Stimulated activated CD4-positive, alpha-beta T cell treated with anti-CD3 and anti-CD28 coated beads, Interleukin-1b, Interleukin-23, amount 100 ng/mL, for 4 hours (primary cell): ENCODE measurements around the gene RAB3C.

Source experiments
- DNase-seq, 2 donors: peaks; one replicate each; pipeline ENCODE4 v3.0.0-alpha.2; 2020; ENCODE audit warnings: low read depth in 2 of 2

Gene RAB3C

GRCh38 chr5:58827463-58827862 lies 244.6 kb downstream of the RAB3C start:
- DNase-seq = no peak

GRCh38 chr5:58828258-58828657 lies 245.4 kb downstream of the RAB3C start:
- no peak for DNase-seq

- DNase-seq = no peak
These were observed 251.7 kb downstream of the RAB3C start for GRCh38 chr5:58834242-58835225.

- DNase-seq = no peak
These were observed 253.5 kb downstream of the RAB3C start for GRCh38 chr5:58836351-58836750.

GRCh38 chr5:58838729-58839128 lies 255.9 kb downstream of the RAB3C start:
- DNase-seq = no peak

GRCh38 chr5:58842852-58843251 lies 260.0 kb downstream of the RAB3C start:
- no peak for DNase-seq

GRCh38 chr5:58844395-58844794 lies 261.5 kb downstream of the RAB3C start:
- DNase-seq = no peak

GRCh38 chr5:58847041-58847440 lies 264.2 kb downstream of the RAB3C start:
- DNase-seq = no peak

GRCh38 chr5:58849223-58849622 lies 266.3 kb downstream of the RAB3C start:
- no peak for DNase-seq

GRCh38 chr5:58849921-58850667 lies 267.2 kb downstream of the RAB3C start:
- DNase-seq = no peak

GRCh38 chr5:58851153-58851552 lies 268.3 kb downstream of the RAB3C start:
- no peak for DNase-seq

GRCh38 chr5:58851571-58851970 lies 268.7 kb downstream of the RAB3C start:
- no peak for DNase-seq

- DNase-seq = no peak
These were observed 269.7 kb downstream of the RAB3C start for GRCh38 chr5:58852566-58852965.

- no peak for DNase-seq
These were observed 271.6 kb downstream of the RAB3C start for GRCh38 chr5:58854441-58854840.

- DNase-seq = no peak
These were observed 273.2 kb downstream of the RAB3C start for GRCh38 chr5:58855851-58856739.

GRCh38 chr5:58857609-58858008 lies 274.7 kb downstream of the RAB3C start:
- no peak for DNase-seq

GRCh38 chr5:58860680-58861079 lies 277.8 kb downstream of the RAB3C start:
- no peak for DNase-seq

- no peak for DNase-seq
These were observed 286.1 kb downstream of the RAB3C start for GRCh38 chr5:58868931-58869330.

GRCh38 chr5:58871648-58872242 lies 288.9 kb downstream of the RAB3C start:
- DNase-seq = peak in 1 of 2 donors; percentile 20

- no peak for DNase-seq
These were observed 289.9 kb downstream of the RAB3C start for GRCh38 chr5:58872670-58873273.

GRCh38 chr5:58875599-58875998 lies 292.7 kb downstream of the RAB3C start:
- no peak for DNase-seq
